Caco-2 (cell line): ENCODE data around the gene VARS2. TPM values are rescaled to one million over a fixed set of nuclear protein-coding genes. Genes with fewer than 3 reads are reported as not detected.

Experiments
- BruUV-seq: library from RNA; stranded (reverse); fragments of 400-500 nt; replicated peaks from 2 replicates; lab custom pipeline; 2021; lab: Mats Ljungman, UMichigan
- CTCF ChIA-PET: fragments of 300-600 bp; sonication (Branson Sonifier 250); formaldehyde crosslinking; loops from one replicate; lab custom pipeline; 2022; ENCODE audit warnings: antibody characterized with exemption; lab: Charles Lee
- POLR2A ChIA-PET: fragments of 300-600 bp; sonication (Branson Sonifier 250); formaldehyde crosslinking; loops from one replicate; lab custom pipeline; 2022; ENCODE audit warnings: antibody characterized with exemption; lab: Charles Lee
- DNase-seq, 2 experiments: peaks; one replicate each; pipeline versions ENCODE4 v3.0.0 to v3.0.0-alpha.2; 2020 to 2022
- H3K27me3 ChIP-seq: replicated peaks from 2 replicates; pipeline ENCODE4 v1.6.0; 2011; ENCODE audit warnings: low read length; ENCODE audit not compliant: control insufficient read depth, insufficient read depth
- H3K36me3 ChIP-seq: 2 replicates; pipeline ENCODE4 v1.5.1; 2011; ENCODE audit warnings: low read length; ENCODE audit not compliant: control insufficient read depth, insufficient read depth
- H3K4me1 ChIP-seq: fragments of 250-450 bp; sonication (Bioruptor Pico); 2 replicates; pipeline ENCODE4 v1.5.1; 2020; ENCODE audit warnings: mild to moderate bottlenecking
- H3K4me3 ChIP-seq: 2 replicates; pipeline ENCODE4 v1.5.1; 2011; ENCODE audit warnings: low read depth, mild to moderate bottlenecking, control low read depth, low read length
- H3K9me3 ChIP-seq: fragments of 250-450 bp; sonication (Bioruptor Pico); 2 replicates; pipeline ENCODE4 v1.5.1; 2020; ENCODE audit warnings: mild to moderate bottlenecking, moderate library complexity
- H3K27ac Mint-ChIP-seq: one replicate; pipeline ENCODE4 v1.8.0; 2022; ENCODE audit warnings: mixed read lengths; ENCODE audit not compliant: unreplicated experiment
- H3K27me3 Mint-ChIP-seq: one replicate; pipeline ENCODE4 v1.8.0; 2022; ENCODE audit warnings: mixed read lengths; ENCODE audit not compliant: insufficient read depth, unreplicated experiment
- H3K36me3 Mint-ChIP-seq: one replicate; pipeline ENCODE4 v1.8.0; 2022; ENCODE audit warnings: mild to moderate bottlenecking, mixed read lengths; ENCODE audit not compliant: insufficient read depth, unreplicated experiment
- H3K4me1 Mint-ChIP-seq: one replicate; pipeline ENCODE4 v1.8.0; 2022; ENCODE audit warnings: low read depth, mixed read lengths; ENCODE audit not compliant: unreplicated experiment
- H3K4me3 Mint-ChIP-seq: one replicate; pipeline ENCODE4 v1.8.0; 2022; ENCODE audit warnings: mild to moderate bottlenecking, moderate library complexity, mixed read lengths; ENCODE audit not compliant: unreplicated experiment
- H3K9me3 Mint-ChIP-seq: one replicate; pipeline ENCODE4 v1.8.0; 2022; ENCODE audit warnings: mixed read lengths; ENCODE audit not compliant: unreplicated experiment
- intact Hi-C: fragments of 100-400 bp; cut with micrococcal nuclease; formaldehyde crosslinking; loops from one replicate; pipeline ENCODE4 v1.10.0; 2022; ENCODE audit not compliant: unreplicated experiment
- total RNA-seq: library from RNA; stranded (reverse); gene quantifications from 2 replicates; pipeline ENCODE4 v1.2.3, GENCODE V29; 2022
- TF ChIP-seq, protein P1 (sequence below), 2 experiments: fragments of 200-600 bp in 1 of 2; IDR thresholded peaks; 1 replicate in 1 of 2; 2 replicates in 1 of 2; pipeline versions ENCODE4 v1.5.1 to v1.8.0; 2011 to 2022; ENCODE audit warnings: antibody characterized with exemption in 1 of 2, control low read depth in 1 of 2, inconsistent platforms in 1 of 2, low read depth in 1 of 2, low read length in 1 of 2, mild to moderate bottlenecking in 1 of 2, moderate library complexity in 1 of 2; ENCODE audit not compliant: insufficient read depth in 1 of 2, severe bottlenecking in 1 of 2, unreplicated experiment in 1 of 2

VARS2 gene
- total RNA-seq, 1 experiment from 2014 or later = 37.5 TPM

DNA sequence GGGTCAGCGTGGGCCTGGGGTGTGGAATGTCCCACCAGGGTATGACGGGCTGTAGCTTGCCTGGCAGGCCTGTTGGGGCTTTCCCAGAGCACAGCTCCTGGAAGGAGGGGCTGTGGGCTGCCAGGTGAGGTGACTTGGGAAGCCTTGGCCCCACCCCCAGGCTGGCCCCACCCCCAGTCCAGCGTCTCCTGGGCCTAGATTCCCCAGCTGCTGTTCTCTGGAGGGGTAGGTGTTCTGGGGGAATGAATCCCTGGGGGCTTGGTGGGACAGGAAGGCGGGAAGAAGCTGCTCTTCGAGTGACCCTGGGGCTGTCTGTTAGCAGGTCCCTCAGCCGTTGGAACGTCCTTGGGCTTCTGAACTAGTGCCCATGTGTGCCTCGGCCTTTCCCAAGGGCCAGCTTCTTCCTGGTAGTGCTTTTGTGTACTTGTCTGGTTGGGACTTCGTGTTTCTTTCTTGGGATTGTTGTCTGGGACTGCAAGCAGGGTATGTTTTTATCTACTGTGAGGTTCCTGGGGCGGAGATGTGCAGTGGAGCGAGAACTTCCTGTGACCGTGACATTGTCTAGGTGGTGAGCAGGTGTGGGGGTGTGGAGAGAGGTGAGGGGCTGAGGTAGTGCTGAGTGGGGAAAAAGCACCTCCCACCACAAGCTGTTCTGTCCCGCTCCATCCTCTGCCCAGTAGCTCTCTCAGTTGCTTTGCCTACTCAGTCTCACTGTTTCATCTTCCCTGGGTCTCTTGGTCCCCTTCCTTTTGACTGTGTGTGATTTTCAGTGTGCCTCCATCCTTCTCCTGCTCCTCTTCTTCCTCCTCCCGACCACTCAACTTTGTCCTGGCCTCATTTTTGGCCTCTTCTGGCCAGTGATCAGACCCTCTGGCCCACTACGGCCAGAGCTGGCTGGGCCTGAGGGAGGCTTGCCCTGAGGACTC, 31.0 kb upstream of the VARS2 start:
- Histone ChIP-seq H3K4me1 (peaks cover 39% of the 10 kb centered on the region), H3K36me3 (no peaks in the 10 kb centered on the region), H3K4me3 (peak overlapping the region; percentile 46), H3K27me3 (no peaks in the 10 kb centered on the region), H3K9me3 (no peaks in the 10 kb centered on the region)
- BruUV-seq = TSS peak; percentile 26
- Mint-ChIP-seq H3K4me1 (peaks cover 43% of the 10 kb centered on the region), H3K4me3 (peak overlapping the region; percentile 83), H3K27ac (peak overlapping the region; percentile 82), H3K27me3 (no peaks in the 10 kb centered on the region), H3K9me3 (no peaks in the 10 kb centered on the region), H3K36me3 (peaks cover 6% of the 10 kb centered on the region)
- TF ChIP-seq, protein P1, sequence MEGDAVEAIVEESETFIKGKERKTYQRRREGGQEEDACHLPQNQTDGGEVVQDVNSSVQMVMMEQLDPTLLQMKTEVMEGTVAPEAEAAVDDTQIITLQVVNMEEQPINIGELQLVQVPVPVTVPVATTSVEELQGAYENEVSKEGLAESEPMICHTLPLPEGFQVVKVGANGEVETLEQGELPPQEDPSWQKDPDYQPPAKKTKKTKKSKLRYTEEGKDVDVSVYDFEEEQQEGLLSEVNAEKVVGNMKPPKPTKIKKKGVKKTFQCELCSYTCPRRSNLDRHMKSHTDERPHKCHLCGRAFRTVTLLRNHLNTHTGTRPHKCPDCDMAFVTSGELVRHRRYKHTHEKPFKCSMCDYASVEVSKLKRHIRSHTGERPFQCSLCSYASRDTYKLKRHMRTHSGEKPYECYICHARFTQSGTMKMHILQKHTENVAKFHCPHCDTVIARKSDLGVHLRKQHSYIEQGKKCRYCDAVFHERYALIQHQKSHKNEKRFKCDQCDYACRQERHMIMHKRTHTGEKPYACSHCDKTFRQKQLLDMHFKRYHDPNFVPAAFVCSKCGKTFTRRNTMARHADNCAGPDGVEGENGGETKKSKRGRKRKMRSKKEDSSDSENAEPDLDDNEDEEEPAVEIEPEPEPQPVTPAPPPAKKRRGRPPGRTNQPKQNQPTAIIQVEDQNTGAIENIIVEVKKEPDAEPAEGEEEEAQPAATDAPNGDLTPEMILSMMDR (IDR thresholded peaks at IDR 0.05; ENCODE audit: insufficient read depth in 1 of 2, low read depth in 1 of 2, low read length in 1 of 2, severe bottlenecking in 1 of 2, unreplicated experiment in 1 of 2) = no peak
- CTCF ChIA-PET = interaction anchor here (0.5 to 3.2 kb wide), 16 partner anchors 17 to 492 kb away, joined by 3 to 21 read pairs (median 8); partner anchors contain the start of genes GTF2H4 and VARS2
- peak; percentile 68 to 83 for DNase-seq
- intact Hi-C loops = loop anchor here (2.0 kb wide), 1 partner anchor 26 kb away; the partner anchor contains the start of gene GTF2H4
- POLR2A ChIA-PET = interaction anchor here (0.5 to 1.4 kb wide), 7 partner anchors 14 to 326 kb away, joined by 3 to 12 read pairs (median 3); partner anchors contain the start of genes GTF2H4, PRR3 and VARS2

DNA sequence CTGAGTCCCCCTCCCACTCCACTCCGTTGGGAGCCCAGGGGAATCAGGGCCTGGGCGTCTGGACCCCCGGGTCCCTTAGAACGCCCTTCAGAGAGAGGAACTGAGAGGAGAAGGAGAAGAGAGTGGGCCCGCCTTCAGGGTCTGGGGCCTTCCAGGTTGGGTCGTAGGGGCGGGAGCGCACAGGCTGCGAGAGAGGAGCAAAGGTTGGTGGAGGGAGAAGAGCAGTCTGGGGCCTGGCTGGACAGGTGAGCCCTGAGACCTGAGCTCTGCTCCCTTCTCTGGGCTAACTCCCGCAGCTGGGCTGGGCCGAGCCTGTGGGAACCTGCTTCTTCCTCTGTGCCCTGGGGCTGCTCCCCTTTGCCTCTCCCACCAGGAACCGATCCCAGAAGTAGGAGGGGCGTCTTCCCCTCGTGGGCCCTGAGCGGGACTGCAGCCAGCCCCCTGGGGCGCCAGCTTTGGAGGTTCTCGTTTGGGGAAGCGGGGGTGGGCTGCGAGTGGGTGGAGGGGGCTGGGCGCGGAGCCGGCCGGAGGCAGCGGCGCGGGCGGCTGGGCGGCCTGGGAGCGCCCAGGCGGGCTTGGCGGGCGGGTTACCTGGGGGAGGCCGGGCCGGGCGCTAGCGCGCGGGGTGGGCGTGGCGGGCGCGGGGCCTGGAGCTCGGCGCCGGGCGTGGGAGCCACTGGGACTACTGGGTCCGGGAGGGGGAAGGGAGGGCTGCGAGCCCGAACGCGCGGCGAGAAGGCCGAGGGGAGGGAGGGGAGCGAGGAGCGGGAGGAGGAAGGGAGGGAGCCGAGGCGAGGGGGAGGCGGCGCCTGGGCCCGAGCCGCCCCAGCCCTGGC, 30.1 kb upstream of the VARS2 start, which contains the start of gene DDR1:
Gene DDR1, plus strand, starts transcription at position 835 of the 836 bp plus-strand sequence. CDS start 4,211 bp downstream, outside the sequence.
- BruUV-seq = no TSS peak
- H3K27me3 ChIP-seq = no peaks in the 10 kb centered on the region
- no peaks in the 10 kb centered on the region for H3K9me3 ChIP-seq
- Mint-ChIP-seq H3K36me3 (peaks cover 6% of the 10 kb centered on the region), H3K4me3 (peak within 1 kb of the TSS; percentile 83), H3K27ac (peak within 1 kb of the TSS; percentile 82), H3K9me3 (no peaks in the 10 kb centered on the region), H3K4me1 (peaks cover 43% of the 10 kb centered on the region), H3K27me3 (no peaks in the 10 kb centered on the region)
- peak; percentile 81 to 82 for DNase-seq
- intact Hi-C loops = loop anchor here (2.0 kb wide), 1 partner anchor 25 kb away; the partner anchor contains the start of gene GTF2H4
- CTCF ChIA-PET = interaction anchor here (0.6 to 3.2 kb wide), 12 partner anchors 24 to 203 kb away, joined by 3 to 21 read pairs (median 10); partner anchors contain the start of genes GTF2H4 and VARS2
- 0 out of 2 replicates have a peak, but pooled peaks cover 1% of the 10 kb centered on the region for H3K36me3 ChIP-seq
- H3K4me3 ChIP-seq = peak within 1 kb of the TSS; percentile 46
- TF ChIP-seq, protein P1 (IDR thresholded peaks at IDR 0.05; ENCODE audit: insufficient read depth in 1 of 2, low read depth in 1 of 2, low read length in 1 of 2, severe bottlenecking in 1 of 2, unreplicated experiment in 1 of 2) = no peak
- peaks cover 39% of the 10 kb centered on the region for H3K4me1 ChIP-seq
- POLR2A ChIA-PET = interaction anchor here (0.6 to 1.0 kb wide), 3 partner anchors 25 to 326 kb away, joined by 4 to 12 read pairs (median 4); partner anchors contain the start of gene PRR3
